SK-N-SH (cell line): ENCODE data around the gene C1QTNF5. TPM values are rescaled to one million over a fixed set of nuclear protein-coding genes. Genes with fewer than 3 reads are reported as not detected.
A peak's percentile ranks its signal among the peaks of the same experiment; 100 is the strongest.

Experiments
- CHD2 ChIP-seq: fragments of 150-350 bp; IDR thresholded peaks from 2 replicates; pipeline ENCODE4 v1.6.1; 2018; ENCODE audit warnings: low read length; ENCODE audit not compliant: partially characterized antibody
- CTCF ChIP-seq: fragments of 200-600 bp; sonication (generic); IDR thresholded peaks from 2 replicates; pipeline ENCODE4 v1.6.1; 2017; ENCODE audit warnings: antibody characterized with exemption, mild to moderate bottlenecking, moderate library complexity
- ELF1 ChIP-seq: IDR thresholded peaks from 2 replicates; pipeline ENCODE4 v1.4.0; 2012
- EP300 ChIP-seq, 2 experiments: IDR thresholded peaks; 2 replicates each; pipeline versions ENCODE4 v1.4.0 to v1.6.1; 2012; ENCODE audit warnings: borderline replicate concordance in 1 of 2, low read depth in 1 of 2, low read length in 1 of 2
- FOXJ3 ChIP-seq: sonication (generic); formaldehyde crosslinking; IDR thresholded peaks from 2 replicates; pipeline ENCODE4 v1.5.1; 2020; ENCODE audit warnings: mild to moderate bottlenecking, missing genetic modification reagents
- FOXM1 ChIP-seq: IDR thresholded peaks from 2 replicates; pipeline ENCODE4 v1.4.0; 2012; ENCODE audit warnings: low read depth, mild to moderate bottlenecking
- GABPA ChIP-seq: IDR thresholded peaks from 2 replicates; pipeline ENCODE4 v1.4.0; 2012; ENCODE audit warnings: low read depth, mild to moderate bottlenecking
- IRF3 ChIP-seq: fragments of 150-350 bp; IDR thresholded peaks from 2 replicates; pipeline ENCODE4 v1.6.1; 2016; ENCODE audit warnings: mild to moderate bottlenecking, low read depth, low read length
- NFIC ChIP-seq: IDR thresholded peaks from 2 replicates; pipeline ENCODE4 v1.4.0; 2012; ENCODE audit warnings: borderline replicate concordance
- PBX3 ChIP-seq: IDR thresholded peaks from 2 replicates; pipeline ENCODE4; 2012
- RAD21 ChIP-seq: IDR thresholded peaks from 2 replicates; pipeline ENCODE4 v1.6.1; 2012; ENCODE audit warnings: mild to moderate bottlenecking, low read length
- RFX5 ChIP-seq: IDR thresholded peaks from 2 replicates; pipeline ENCODE4 v1.6.1; 2012; ENCODE audit warnings: mild to moderate bottlenecking, improper control_type of control experiment, low read length
- SIN3A ChIP-seq: IDR thresholded peaks from 2 replicates; pipeline ENCODE4 v1.6.1; 2012; ENCODE audit warnings: low read depth, mild to moderate bottlenecking, low read length, moderate library complexity, borderline replicate concordance
- SMC3 ChIP-seq: IDR thresholded peaks from 2 replicates; pipeline ENCODE4 v1.6.1; 2012; ENCODE audit warnings: low read depth, low read length, improper control_type of control experiment
- TCF12 ChIP-seq: IDR thresholded peaks from 2 replicates; pipeline ENCODE4 v1.4.0; 2012
- TEAD4 ChIP-seq: IDR thresholded peaks from 2 replicates; pipeline ENCODE4 v1.4.0; 2012; ENCODE audit warnings: mild to moderate bottlenecking, borderline replicate concordance; ENCODE audit not compliant: insufficient read depth
- USF2 ChIP-seq: fragments of 150-350 bp; IDR thresholded peaks from 2 replicates; pipeline ENCODE4 v1.6.1; 2017; ENCODE audit warnings: antibody characterized with exemption, low read length, low read depth, borderline replicate concordance
- ZBTB33 ChIP-seq: IDR thresholded peaks from 2 replicates; pipeline ENCODE4 v1.4.0; 2012; ENCODE audit warnings: low read depth, borderline replicate concordance
- polyA plus RNA-seq, 3 experiments: library from polyadenylated mRNA; depleted of rRNA; stranded (reverse); fragments of >200 nt; gene quantifications; 2 replicates each; pipeline ENCODE4 v1.2.3, GENCODE V29; 2012

C1QTNF5 gene
- polyA plus RNA-seq, 1 of the 3 experiments (the other 2 are of a cell fraction) = 0.71 TPM

- no peak for TF ChIP-seq CTCF
- no peak for TF ChIP-seq SMC3
- no peak for TF ChIP-seq FOXM1
- no peak for TF ChIP-seq TEAD4
- TF ChIP-seq NFIC = no peak
- TF ChIP-seq CHD2 = no peak
- TF ChIP-seq SIN3A = no peak
- TF ChIP-seq GABPA = no peak
- TF ChIP-seq EP300 (IDR thresholded peaks at IDR 0.05; ENCODE audit: borderline replicate concordance in 1 of 2, low read depth in 1 of 2, low read length in 1 of 2) = no peak
- TF ChIP-seq FOXJ3 (CRISPR knock-in tag) = no peak
- no peak for TF ChIP-seq IRF3
- no peak for TF ChIP-seq TCF12
- TF ChIP-seq RFX5 = no peak
- no peak for TF ChIP-seq ELF1
- no peak for TF ChIP-seq ZBTB33
- TF ChIP-seq RAD21 = no peak
- TF ChIP-seq PBX3 = peak; percentile 64
- TF ChIP-seq USF2 = no peak
These were observed 23.3 kb upstream of the C1QTNF5 start (continued) for GRCh38 chr11:119363851-119364590.
